ENCODE data around the gene IGFBP5. TPM values are rescaled to one million over a fixed set of nuclear protein-coding genes. Genes with fewer than 3 reads are reported as not detected.
A peak's percentile ranks its signal among the peaks of the same experiment; 100 is the strongest.

The IGFBP5 gene
- total and polyA plus RNA-seq, 12 donors: 67.1 to 267 (median 152) TPM

- TF ChIP-seq, protein P1, sequence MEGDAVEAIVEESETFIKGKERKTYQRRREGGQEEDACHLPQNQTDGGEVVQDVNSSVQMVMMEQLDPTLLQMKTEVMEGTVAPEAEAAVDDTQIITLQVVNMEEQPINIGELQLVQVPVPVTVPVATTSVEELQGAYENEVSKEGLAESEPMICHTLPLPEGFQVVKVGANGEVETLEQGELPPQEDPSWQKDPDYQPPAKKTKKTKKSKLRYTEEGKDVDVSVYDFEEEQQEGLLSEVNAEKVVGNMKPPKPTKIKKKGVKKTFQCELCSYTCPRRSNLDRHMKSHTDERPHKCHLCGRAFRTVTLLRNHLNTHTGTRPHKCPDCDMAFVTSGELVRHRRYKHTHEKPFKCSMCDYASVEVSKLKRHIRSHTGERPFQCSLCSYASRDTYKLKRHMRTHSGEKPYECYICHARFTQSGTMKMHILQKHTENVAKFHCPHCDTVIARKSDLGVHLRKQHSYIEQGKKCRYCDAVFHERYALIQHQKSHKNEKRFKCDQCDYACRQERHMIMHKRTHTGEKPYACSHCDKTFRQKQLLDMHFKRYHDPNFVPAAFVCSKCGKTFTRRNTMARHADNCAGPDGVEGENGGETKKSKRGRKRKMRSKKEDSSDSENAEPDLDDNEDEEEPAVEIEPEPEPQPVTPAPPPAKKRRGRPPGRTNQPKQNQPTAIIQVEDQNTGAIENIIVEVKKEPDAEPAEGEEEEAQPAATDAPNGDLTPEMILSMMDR (IDR thresholded peaks at IDR 0.05): no peak
- Histone ChIP-seq H3K9me3 (peaks cover 0 to 17% (median 4%) of the 10 kb centered on the region in 11 donors), H3K27me3 (peaks cover 0 to 5% (median 0%) of the 10 kb centered on the region in 7 donors), H3K27ac (peak overlapping the region in 8 of 10 donors; percentile 45 to 72 (median 66)), H3K36me3 (no peaks in the 10 kb centered on the region), H3K4me1 (peaks cover 2 to 47% (median 20%) of the 10 kb centered on the region in 9 donors), H3K4me3 (no peak overlapping the region)
- DNase-seq: no peak
- peak in 3 of 8 donors; percentile 3 to 14 (median 10) for ATAC-seq
- WGBS, 2 donors: 80 to 86% methylated on average over 8 of the region's 8 CpGs
- intact Hi-C loops (cut with DNase I): loop anchor here in 1 of 10 donors (5.0 kb wide), 2 partner anchors 146 to 261 kb away; no protein-coding TSS in a partner anchor
These were observed 16.0 kb upstream of the IGFBP5 start for GRCh38 chr2:216711348-216711747.

DNA sequence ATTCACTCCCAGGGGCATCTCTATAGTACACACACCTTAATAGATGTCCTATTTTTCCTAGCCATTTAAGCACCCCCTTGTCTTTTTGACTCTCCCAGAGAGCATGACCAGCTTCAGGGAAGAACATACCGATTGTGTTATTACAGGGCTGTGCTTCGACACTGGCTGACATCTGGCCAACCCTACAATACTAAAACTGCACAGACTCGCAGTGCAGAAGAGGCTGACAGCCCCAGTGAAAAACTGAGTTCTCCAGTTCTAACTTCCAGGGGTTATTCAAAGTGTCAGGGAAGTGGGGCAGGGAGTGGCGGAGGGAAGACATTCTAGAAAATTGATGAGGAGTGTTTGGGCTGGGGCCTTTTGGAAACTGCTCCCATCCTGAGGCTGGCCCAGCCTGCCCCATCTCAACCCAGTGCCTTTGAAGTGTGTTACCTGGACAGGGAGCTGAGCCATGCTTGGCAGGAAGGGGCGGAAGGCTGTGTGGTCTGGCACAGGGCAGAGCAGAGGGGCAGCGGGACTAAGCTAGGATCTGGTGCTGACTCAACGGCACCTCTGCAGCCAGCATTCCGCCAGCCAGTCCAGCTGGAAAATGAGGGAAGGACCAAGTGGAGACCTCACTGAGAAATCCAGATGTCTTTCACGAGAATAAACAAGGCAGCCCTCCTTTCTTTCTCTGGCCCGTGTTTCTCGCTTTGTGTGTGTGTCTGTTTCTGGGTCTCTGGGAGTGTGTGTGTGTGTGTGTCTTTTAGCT lies 15.4 kb upstream of the IGFBP5 start:
- ATAC-seq (peak; percentile 55 to 78 (median 69)), DNase-seq (peak; percentile 32 to 50)
- H3K27ac ChIP-seq: peak overlapping the region in 8 of 10 donors; percentile 45 to 72 (median 66)
- H3K27me3 ChIP-seq: peaks cover 0 to 5% (median 0%) of the 10 kb centered on the region in 7 donors
- TF ChIP-seq, protein P1 (IDR thresholded peaks at IDR 0.05): no peak
- no peaks in the 10 kb centered on the region for H3K36me3 ChIP-seq
- 67 to 72% methylated on average over 11 of the region's 11 CpGs for WGBS, 2 donors
- peaks cover 0 to 40% (median 18%) of the 10 kb centered on the region in 9 donors for H3K4me1 ChIP-seq
- intact Hi-C loops (cut with DNase I): loop anchor here in 1 of 10 donors (5.0 kb wide), 2 partner anchors 147 to 262 kb away; no protein-coding TSS in a partner anchor
- H3K4me3 ChIP-seq: no peak overlapping the region
- H3K9me3 ChIP-seq: peaks cover 0 to 17% (median 4%) of the 10 kb centered on the region in 11 donors

- no peaks in the 10 kb centered on the region for H3K36me3 ChIP-seq
- H3K4me3 ChIP-seq: no peak overlapping the region
- no peak overlapping the region for H3K27ac ChIP-seq
- H3K4me1 ChIP-seq: peaks cover 3 to 47% (median 26%) of the 10 kb centered on the region in 9 donors
- ATAC-seq: no peak
- 59 to 88% methylated on average over 1 of the region's 1 CpG for WGBS, 2 donors
- TF ChIP-seq, protein P1 (IDR thresholded peaks at IDR 0.05): no peak
- intact Hi-C loops (cut with DNase I): loop anchor here in 3 of 10 donors (5.0 to 10.0 kb wide), 3 partner anchors 70 to 810 kb away; no protein-coding TSS in a partner anchor
- peaks cover 0 to 32% (median 0%) of the 10 kb centered on the region in 7 donors for H3K27me3 ChIP-seq
- peaks cover 0 to 9% (median 0%) of the 10 kb centered on the region in 11 donors for H3K9me3 ChIP-seq
- DNase-seq: no peak
These were observed 7.4 kb upstream of the IGFBP5 start for GRCh38 chr2:216702756-216703155.

DNA sequence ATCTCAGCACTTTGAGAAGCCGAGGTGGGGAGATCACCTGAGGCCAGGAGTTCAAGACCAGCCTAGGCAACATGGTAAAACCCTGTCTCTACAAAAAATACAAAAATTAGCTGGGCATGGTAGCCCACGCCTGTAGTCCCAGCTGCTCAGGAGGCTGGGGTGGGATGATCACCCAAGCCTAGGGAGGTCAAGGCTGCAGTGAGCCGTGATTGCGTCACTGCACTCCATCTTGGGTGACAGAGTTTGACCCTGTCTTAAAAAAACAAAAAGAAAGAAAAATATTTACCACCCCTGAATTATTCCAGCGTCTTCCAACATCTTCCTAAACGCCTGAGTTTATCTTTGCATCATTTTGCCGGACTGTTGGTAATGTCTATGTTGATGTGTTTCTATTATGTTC lies 6.2 kb upstream of the IGFBP5 start:
- intact Hi-C loops (cut with DNase I): loop anchor here in 3 of 10 donors (5.0 to 10.0 kb wide), 3 partner anchors 71 to 811 kb away; no protein-coding TSS in a partner anchor
- no peak for DNase-seq

More for the DNA sequence above, 6.2 kb upstream of the IGFBP5 start:
- Histone ChIP-seq H3K36me3 (no peaks in the 10 kb centered on the region), H3K9me3 (no peaks in the 10 kb centered on the region), H3K4me1 (peaks cover 3 to 53% (median 26%) of the 10 kb centered on the region in 9 donors), H3K27ac (no peak overlapping the region), H3K27me3 (peaks cover 0 to 45% (median 0%) of the 10 kb centered on the region in 7 donors), H3K4me3 (no peak overlapping the region)
- no peak for ATAC-seq
- 95 to 98% methylated on average over 7 of the region's 7 CpGs for WGBS, 2 donors
- TF ChIP-seq, protein P1 (IDR thresholded peaks at IDR 0.05): no peak

Measured in heart right ventricle (tissue), 16 donors.